OCI-LY1 (cell line): ENCODE data around the gene TUFM.

Experiments used
- H2AFZ ChIP-seq: fragments of 200-600 bp; sonication (generic), shearing (Covaris generic); 2 replicates; pipeline ENCODE4 v1.6.0; 2014; ENCODE audit warnings: antibody characterized with exemption, mild to moderate bottlenecking, low read length
- H3F3A ChIP-seq: fragments of 200-600 bp; sonication (generic), shearing (Covaris generic); 2 replicates; pipeline ENCODE4 v1.6.0; 2014; ENCODE audit warnings: mild to moderate bottlenecking, antibody characterized with exemption, low read length, moderate library complexity; ENCODE audit not compliant: insufficient read depth
- H3K27ac ChIP-seq: fragments of 200-600 bp; sonication (generic); 2 replicates; pipeline ENCODE4 v1.5.1; 2014; ENCODE audit warnings: low read length, mixed run types, mild to moderate bottlenecking, low read depth; ENCODE audit not compliant: poor library complexity, severe bottlenecking
- H3K27me3 ChIP-seq: fragments of 200-600 bp; sonication (generic); 2 replicates; pipeline ENCODE4 v1.6.0; 2014; ENCODE audit warnings: antibody characterized with exemption, mild to moderate bottlenecking, low read length, moderate library complexity; ENCODE audit not compliant: insufficient read depth
- H3K36me3 ChIP-seq: fragments of 200-600 bp; sonication (generic); 2 replicates; pipeline ENCODE4 v1.6.1; 2014; ENCODE audit warnings: mild to moderate bottlenecking, antibody characterized with exemption, low read length, moderate library complexity, mixed read lengths; ENCODE audit not compliant: insufficient read depth
- H3K4me1 ChIP-seq: fragments of 200-600 bp; sonication (generic); 2 replicates; pipeline ENCODE4 v1.5.1; 2014; ENCODE audit warnings: mild to moderate bottlenecking, low read length, moderate library complexity; ENCODE audit not compliant: insufficient read depth, severe bottlenecking
- H3K4me2 ChIP-seq: fragments of 200-600 bp; sonication (generic), shearing (Covaris generic); 2 replicates; pipeline ENCODE4 v1.6.1; 2014; ENCODE audit warnings: low read length
- H3K4me3 ChIP-seq: fragments of 200-600 bp; sonication (generic); 2 replicates; pipeline ENCODE4 v1.5.1; 2014; ENCODE audit warnings: low read length, low read depth, mild to moderate bottlenecking, mixed read lengths; ENCODE audit not compliant: poor library complexity, severe bottlenecking
- H3K79me2 ChIP-seq: fragments of 200-600 bp; shearing (Covaris generic); 2 replicates; pipeline ENCODE4 v1.6.1; 2016; ENCODE audit warnings: mixed run types, low read length, mixed read lengths; ENCODE audit not compliant: insufficient read depth
- H3K9ac ChIP-seq: fragments of 200-600 bp; sonication (generic), shearing (Covaris generic); 2 replicates; pipeline ENCODE4 v1.6.1; 2014; ENCODE audit warnings: mild to moderate bottlenecking, low read length, mixed read lengths
- H3K9me2 ChIP-seq: fragments of 200-600 bp; sonication (generic), shearing (Covaris generic); 2 replicates; pipeline ENCODE4 v1.6.1; 2014; ENCODE audit warnings: low read depth, mild to moderate bottlenecking, low read length, mixed read lengths
- H3K9me3 ChIP-seq: fragments of 200-600 bp; shearing (Covaris generic); 2 replicates; pipeline ENCODE4 v1.6.1; 2014; ENCODE audit warnings: low read length, mixed read lengths
- H4K20me1 ChIP-seq: fragments of 200-600 bp; sonication (generic), shearing (Covaris generic); 2 replicates; pipeline ENCODE4 v1.6.0; 2016; ENCODE audit warnings: mild to moderate bottlenecking, low read length; ENCODE audit not compliant: insufficient read depth
- CTCF ChIP-seq: fragments of 200-600 bp; sonication (generic), shearing (Covaris generic); IDR thresholded peaks from 2 replicates; pipeline ENCODE4 v1.5.1; 2017; ENCODE audit warnings: mild to moderate bottlenecking, antibody characterized with exemption, low read length, moderate library complexity, mixed read lengths
- EZH2 ChIP-seq: fragments of 200-600 bp; sonication (generic), shearing (Covaris generic); IDR thresholded peaks from 2 replicates; pipeline ENCODE4 v1.8.0; 2017; ENCODE audit warnings: borderline replicate concordance, mixed run types, mild to moderate bottlenecking, antibody characterized with exemption, low read length, moderate library complexity, mixed read lengths

Gene TUFM

GRCh38 chr16:28845293-28845692 is 855 bp downstream of the TUFM start:
- Histone ChIP-seq H3K9me2 (no peaks in the 10 kb centered on the region), H3K9me3 (no peaks in the 10 kb centered on the region), H3K4me1 (peaks cover 21% of the 10 kb centered on the region), H3K27ac (peak overlapping the region; percentile 56), H3F3A (no peaks in the 10 kb centered on the region), H3K9ac (peak overlapping the region; percentile 94), H3K4me2 (peak overlapping the region; percentile 99), H2AFZ (no peak overlapping the region), H3K79me2 (peaks cover 11% of the 10 kb centered on the region; the same call in 1 of the 2 replicates), H3K4me3 (peak overlapping the region; percentile 98), H4K20me1 (no peaks in the 10 kb centered on the region), H3K36me3 (peaks cover 47% of the 10 kb centered on the region), H3K27me3 (no peaks in the 10 kb centered on the region)
- no peak for TF ChIP-seq EZH2
- no peak for TF ChIP-seq CTCF

- H3K9ac ChIP-seq: peak overlapping the region; percentile 94; the same call in 1 of the 2 replicates
- no peak overlapping the region for H2AFZ ChIP-seq
- H4K20me1 ChIP-seq: no peaks in the 10 kb centered on the region
- peaks cover 11% of the 10 kb centered on the region; the same call in 1 of the 2 replicates for H3K79me2 ChIP-seq
- H3K4me3 ChIP-seq: peak overlapping the region; percentile 98
- H3K9me2 ChIP-seq: no peaks in the 10 kb centered on the region
- peaks cover 47% of the 10 kb centered on the region for H3K36me3 ChIP-seq
- no peaks in the 10 kb centered on the region for H3F3A ChIP-seq
- peak overlapping the region; percentile 99 for H3K4me2 ChIP-seq
- no peak for TF ChIP-seq EZH2
- TF ChIP-seq CTCF: no peak
- peaks cover 21% of the 10 kb centered on the region for H3K4me1 ChIP-seq
- H3K9me3 ChIP-seq: no peaks in the 10 kb centered on the region
- H3K27me3 ChIP-seq: no peaks in the 10 kb centered on the region
- H3K27ac ChIP-seq: no peak overlapping the region
Observed at GRCh38 chr16:28844226-28844885, 1.8 kb downstream of the TUFM start.

- no peaks in the 10 kb centered on the region for H3K9me3 ChIP-seq
- H3K4me1 ChIP-seq: peaks cover 17% of the 10 kb centered on the region
- H3F3A ChIP-seq: 0 out of 2 replicates have a peak, but pooled peaks cover 2% of the 10 kb centered on the region
- H3K27ac ChIP-seq: no peak overlapping the region
- no peak overlapping the region for H2AFZ ChIP-seq
- no peaks in the 10 kb centered on the region for H3K9me2 ChIP-seq
- no peaks in the 10 kb centered on the region for H4K20me1 ChIP-seq
- no peak overlapping the region for H3K9ac ChIP-seq
- no peaks in the 10 kb centered on the region for H3K27me3 ChIP-seq
- no peak overlapping the region for H3K4me3 ChIP-seq
- no peak overlapping the region for H3K4me2 ChIP-seq
- H3K79me2 ChIP-seq: peaks cover 11% of the 10 kb centered on the region; the same call in 1 of the 2 replicates
- H3K36me3 ChIP-seq: peaks cover 53% of the 10 kb centered on the region
- TF ChIP-seq EZH2: no peak
- TF ChIP-seq CTCF: no peak
Observed at GRCh38 chr16:28843766-28844165, 2.4 kb downstream of the TUFM start.
